Stimulated activated CD8-positive, alpha-beta memory T cell treated with anti-CD3 and anti-CD28 coated beads, Interleukin-15, amount 100 ng/mL, for 48 hours (primary cell): ENCODE measurements around the gene PDK2.

ENCODE experiments used
- DNase-seq, 2 donors: peaks; one replicate each; pipeline ENCODE4 v3.0.0-alpha.2; 2020; ENCODE audit warnings: low read depth in 2 of 2

Gene PDK2

GRCh38 chr17:50149417-50150353 is 54.5 kb downstream of the PDK2 start:
- DNase-seq: no peak

DNA sequence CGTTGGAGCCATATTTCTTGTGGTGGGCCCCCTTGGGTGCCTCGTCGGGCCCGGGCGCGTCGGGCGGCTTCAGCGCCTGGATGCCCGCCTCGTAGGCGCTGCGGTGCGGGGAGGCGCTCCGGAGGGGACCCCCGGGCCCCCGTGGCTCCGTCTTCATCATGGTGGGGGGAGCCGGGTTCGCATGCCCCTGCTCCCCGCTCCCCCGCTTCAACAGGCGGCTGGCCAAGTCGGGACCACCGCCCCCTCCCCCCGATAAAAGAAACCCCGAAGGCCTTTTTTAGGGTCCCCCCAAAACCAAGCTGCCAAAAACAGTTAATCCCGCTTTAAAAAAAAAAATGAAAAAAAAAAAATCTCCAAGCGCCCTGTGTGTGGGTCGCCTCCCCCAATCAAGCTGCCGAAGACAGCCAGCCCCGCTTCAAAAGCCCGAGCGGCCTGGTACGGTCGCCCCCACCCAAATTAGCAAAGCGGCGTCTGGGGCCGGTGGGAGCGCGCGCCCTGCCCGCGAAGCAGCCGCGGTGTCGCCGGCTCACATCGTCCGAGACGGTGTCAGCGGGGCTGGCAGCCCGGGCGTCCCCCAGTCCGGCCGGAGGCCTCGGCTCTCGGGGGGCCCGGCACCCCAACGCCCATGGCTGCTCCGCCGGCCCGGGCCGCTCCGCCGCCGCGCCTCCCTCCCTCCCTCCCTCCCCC is 55.3 kb downstream of the PDK2 start, which contains the start of gene PPP1R9B:
Gene PPP1R9B, minus strand, starts transcription at position 324 of the 687 bp plus-strand sequence. Its CDS starts 164 bp downstream, at position 160.
- no peak for DNase-seq

GRCh38 chr17:50151041-50151936 is 56.1 kb downstream of the PDK2 start:
- peak; percentile 83 to 87 for DNase-seq

GRCh38 chr17:50151937-50152547 is 56.9 kb downstream of the PDK2 start:
- DNase-seq: peak in 1 of 2 donors; percentile 54

DNA sequence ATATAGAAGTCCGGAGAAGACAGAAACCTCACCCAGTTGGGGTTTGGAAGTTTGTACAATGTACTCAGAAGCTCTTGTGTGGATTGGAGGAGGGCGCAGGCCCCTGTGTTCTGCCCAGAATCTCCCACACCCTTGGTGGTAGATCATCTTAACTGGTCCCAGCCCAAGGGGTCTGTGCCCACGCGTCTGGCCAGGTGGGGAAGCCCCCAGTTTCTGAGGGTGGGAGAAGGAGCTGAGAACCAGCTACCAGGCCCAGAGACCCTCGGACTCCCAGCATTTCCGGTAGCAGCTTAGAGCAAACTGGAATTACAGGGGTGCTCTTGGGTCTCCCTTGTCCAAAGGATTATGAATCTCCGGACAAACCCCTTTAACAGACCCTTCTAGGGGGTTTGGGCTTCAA is 57.6 kb downstream of the PDK2 start:
- DNase-seq: no peak

DNA sequence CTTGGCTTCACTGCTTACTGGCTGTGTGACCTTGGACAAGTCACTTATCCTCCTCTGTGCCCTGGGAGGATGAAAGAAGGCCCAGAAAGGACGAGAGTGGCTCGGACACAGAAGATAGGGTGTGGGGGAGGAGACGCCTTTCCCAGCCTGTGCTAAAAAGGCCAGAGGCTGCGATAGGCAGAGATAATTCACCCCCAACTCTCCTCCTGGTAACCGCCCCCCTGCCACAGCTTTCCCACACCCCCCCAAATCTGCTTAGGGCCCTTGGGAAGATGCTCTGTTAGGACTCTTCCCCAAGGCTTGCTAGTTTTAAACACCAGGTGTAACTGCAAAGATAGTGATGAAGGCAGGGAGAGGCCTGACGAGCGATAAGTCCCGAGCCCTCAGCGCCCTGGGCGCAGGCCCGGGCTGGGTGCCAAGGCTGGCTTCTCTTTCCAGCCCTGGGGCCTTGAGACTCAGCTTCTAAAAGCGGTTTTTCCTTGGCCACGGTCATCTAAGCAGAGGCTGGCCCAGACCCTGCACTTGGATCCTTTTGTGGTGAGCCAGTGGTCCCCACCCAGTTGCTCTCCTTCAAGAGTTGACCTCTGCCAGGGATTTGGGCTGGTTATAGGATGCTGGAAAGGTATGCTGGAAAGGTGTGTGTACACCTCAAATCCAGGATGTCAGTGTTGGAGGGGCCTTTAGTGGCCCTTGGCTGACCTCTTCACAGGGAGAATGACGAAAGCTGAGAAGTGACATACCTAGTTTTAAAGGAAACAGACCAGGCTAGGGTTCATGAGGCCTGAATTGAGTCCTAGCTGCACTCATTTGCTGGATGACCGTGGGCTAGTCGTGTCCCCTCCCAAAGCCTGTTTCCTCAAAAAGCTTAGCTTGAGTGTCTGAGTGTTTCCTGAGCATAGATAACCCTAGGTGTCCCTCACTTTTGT is 58.8 kb downstream of the PDK2 start:
- no peak for DNase-seq

DNA sequence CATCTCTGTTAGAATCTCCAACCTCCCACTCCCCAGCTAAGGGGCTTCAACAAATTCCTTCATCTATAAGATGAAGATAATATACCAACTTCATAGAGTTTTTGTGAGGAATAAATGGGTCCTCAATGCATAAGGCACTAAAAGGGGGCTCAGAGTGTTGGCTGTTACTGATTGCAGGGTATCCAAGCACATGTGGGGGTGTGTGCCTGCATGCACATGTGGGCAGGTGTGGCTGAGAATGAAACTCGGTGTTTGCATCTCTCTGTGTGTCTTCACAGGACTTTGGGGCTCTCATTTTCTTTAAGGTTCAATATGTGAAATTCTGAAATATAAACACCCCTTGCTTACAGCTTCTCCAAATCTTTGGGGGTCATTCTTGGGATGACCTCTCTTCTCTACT is 59.5 kb downstream of the PDK2 start:
- DNase-seq: no peak

DNA sequence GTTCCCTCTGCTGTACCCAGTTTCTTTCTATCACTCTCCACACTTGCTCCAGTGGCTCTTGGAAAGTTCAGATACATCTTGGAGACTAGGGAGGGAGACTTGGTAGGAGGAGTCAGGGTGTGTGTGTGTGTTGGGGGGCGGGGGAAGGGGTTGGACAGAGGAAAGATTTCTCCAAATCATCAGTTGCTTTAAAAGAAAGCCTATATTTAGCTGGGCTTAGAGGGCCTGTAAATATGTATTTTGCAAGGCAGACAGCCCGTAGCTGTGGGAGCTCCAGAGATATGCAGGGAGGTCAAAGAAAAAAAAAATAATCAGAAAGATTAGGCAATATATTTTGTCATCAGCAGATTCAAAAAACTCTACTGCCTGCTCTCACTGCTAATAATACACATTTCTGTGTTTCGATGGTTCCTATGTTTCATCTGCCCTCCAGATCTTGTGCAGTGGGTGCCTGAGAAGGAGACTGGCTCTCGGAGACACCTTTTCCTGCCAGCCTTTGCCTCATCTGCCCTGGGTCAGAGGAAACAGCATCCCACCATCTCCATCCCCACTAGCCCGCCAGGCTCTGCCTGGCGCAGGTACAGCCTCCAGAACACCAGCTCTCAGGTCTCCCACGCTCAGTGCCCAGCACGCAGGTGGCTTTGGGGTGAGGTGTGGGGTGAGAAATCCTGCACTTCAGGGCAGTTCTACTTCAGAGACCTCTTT is 60.1 kb downstream of the PDK2 start:
- no peak for DNase-seq

DNA sequence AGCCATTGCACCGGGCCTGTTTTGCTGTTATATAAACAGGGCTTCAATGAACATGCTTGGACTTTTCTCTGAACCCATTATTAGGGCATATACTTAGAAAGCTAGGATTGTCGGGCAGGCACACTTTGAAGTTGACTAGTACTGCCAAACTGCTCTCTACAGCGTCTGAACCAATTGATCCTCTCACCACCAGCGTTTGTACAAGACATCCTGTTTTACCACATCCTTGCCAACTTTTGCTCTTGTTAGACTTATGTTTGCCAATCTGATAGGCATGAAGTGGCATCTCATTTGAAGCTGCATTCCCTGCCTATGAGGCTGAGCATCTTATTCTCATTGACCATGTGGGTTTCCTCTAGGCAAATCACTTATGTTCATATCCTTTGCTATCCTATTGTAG is 62.7 kb downstream of the PDK2 start:
- DNase-seq: no peak

DNA sequence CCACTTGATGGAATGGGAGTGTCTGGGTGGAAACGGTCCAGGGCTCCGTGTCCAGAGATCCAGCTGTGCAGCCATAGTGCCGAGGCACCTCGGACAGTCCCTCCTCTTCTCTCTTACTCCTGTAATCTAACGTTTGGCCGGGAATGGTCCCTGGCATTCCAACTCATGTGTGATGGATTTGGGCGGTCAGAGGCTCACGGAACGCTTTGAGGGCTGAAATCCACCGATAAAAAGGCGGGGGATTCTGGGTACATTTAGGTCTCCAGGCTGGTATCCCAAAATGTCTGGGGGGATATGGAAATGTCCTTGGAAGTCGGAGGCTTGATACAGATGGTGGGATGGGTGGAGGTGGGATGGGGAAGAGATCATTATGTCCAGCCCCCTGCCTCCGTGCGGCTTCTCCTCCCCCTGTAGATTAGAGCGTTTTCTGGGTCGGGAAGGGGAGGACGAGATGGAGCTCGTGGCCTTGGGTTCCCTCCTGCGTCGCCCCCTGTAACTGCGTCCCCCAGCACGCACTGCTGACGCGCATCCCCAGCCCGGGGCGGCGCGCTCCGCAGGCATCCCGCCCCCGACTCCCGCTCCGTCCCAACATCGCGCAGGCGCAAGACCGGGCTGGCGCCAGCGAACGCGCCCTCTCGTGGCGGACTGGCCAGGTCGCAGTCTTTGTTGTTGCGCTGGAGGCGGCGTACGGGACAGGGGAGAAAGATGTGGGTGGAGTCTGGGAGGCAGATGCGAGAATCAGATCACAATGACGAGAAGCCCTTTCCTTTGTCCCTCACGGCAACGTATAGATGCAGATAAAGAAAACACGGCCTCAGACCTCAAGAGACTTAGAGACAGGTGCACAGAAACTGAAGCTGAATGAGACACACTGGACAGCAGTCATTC is 66.1 kb downstream of the PDK2 start:
- DNase-seq: peak; percentile 93 to 95
